SK-N-SH (cell line): ENCODE data around the gene MRPL12.

Experiments
- ELF1 ChIP-seq: IDR thresholded peaks from 2 replicates; pipeline ENCODE4 v1.4.0; 2012
- TF ChIP-seq, protein P1 (sequence below): fragments of 200-600 bp; sonication (generic); IDR thresholded peaks from 2 replicates; pipeline ENCODE4 v1.6.1; 2017; ENCODE audit warnings: antibody characterized with exemption, mild to moderate bottlenecking, moderate library complexity

DNA sequence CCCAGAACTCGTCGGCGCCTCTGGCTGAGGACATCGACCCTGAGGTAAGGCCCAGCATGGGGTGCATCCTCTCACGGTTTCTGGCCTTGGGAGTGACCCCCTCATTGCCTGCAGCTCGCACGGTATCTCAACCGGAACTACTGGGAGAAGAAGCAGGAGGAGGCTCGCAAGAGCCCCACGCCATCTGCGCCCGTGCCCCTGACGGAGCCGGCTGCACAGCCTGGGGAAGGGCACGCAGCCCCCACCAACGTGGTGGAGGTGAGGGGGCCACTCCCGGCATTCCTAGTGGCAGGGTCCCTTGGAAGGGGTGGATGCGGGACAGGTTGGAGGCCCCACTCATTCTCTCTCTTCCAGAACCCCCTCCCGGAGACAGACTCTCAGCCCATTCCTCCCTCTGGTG is 8.4 kb upstream of the MRPL12 start:
- TF ChIP-seq ELF1 = no peak
- TF ChIP-seq, protein P1, sequence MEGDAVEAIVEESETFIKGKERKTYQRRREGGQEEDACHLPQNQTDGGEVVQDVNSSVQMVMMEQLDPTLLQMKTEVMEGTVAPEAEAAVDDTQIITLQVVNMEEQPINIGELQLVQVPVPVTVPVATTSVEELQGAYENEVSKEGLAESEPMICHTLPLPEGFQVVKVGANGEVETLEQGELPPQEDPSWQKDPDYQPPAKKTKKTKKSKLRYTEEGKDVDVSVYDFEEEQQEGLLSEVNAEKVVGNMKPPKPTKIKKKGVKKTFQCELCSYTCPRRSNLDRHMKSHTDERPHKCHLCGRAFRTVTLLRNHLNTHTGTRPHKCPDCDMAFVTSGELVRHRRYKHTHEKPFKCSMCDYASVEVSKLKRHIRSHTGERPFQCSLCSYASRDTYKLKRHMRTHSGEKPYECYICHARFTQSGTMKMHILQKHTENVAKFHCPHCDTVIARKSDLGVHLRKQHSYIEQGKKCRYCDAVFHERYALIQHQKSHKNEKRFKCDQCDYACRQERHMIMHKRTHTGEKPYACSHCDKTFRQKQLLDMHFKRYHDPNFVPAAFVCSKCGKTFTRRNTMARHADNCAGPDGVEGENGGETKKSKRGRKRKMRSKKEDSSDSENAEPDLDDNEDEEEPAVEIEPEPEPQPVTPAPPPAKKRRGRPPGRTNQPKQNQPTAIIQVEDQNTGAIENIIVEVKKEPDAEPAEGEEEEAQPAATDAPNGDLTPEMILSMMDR = no peak
